NCI-H510A treated with DMSO at 0.1 percent for 48 hours (cell line): ENCODE results near the gene PGAM2.

Experiments
- DNase-seq: peaks from one replicate; lab custom pipeline; 2025; lab: John Stamatoyannopoulos, UW

Gene PGAM2

DNA sequence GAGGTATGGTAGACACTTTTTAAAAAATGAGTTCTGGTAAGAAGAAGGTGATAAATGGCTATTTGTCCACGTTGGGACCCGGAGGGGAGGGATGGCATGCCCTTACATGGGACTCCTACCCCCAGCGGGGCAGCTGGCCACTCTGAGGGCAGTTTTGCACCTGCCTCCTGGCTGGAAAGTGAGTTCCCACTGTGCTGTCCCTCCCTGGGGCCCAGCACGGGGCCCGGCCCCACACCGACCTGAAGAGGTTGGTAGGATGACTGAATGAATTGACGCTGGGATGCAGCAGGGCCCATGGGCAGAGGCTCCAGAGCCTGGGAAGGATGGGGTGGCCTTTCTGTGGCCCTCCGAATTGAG, 38.2 kb upstream of the PGAM2 start:
- no peak for DNase-seq

DNA sequence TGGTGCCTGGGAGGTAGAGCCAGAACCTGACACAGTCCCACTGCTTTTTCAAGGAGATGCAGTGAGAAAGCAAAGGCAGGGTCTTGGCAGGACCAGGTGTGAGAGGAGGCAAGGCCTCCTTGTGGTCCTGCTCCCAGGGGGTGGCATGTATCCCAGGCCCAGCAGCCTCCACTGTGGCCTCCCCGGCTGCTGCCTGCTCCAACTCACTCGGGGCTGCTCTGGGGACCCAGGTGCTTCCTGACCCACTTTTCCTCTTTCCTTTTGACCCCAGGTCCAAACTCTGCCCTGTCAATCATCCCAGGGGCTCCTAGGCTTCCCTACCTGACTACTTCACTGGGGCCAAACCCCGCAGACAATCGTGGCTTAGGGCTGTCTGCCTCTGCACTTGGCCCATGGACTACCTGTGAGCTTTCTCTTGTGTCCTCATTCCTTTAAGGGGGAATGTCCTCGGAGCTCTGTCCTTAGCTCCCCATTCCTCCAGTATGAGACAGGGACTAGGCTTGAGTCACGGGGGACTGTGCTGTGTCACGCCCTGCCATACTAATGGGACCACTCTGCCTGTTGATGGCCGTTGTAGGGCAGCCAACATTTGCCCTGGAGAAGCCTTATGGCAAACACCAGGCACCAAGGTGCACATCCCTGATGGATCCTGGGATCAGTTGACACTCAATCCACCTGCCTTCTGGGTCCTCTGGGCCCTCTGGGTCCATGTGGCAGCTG, 37.6 kb upstream of the PGAM2 start:
- no peak for DNase-seq

DNA sequence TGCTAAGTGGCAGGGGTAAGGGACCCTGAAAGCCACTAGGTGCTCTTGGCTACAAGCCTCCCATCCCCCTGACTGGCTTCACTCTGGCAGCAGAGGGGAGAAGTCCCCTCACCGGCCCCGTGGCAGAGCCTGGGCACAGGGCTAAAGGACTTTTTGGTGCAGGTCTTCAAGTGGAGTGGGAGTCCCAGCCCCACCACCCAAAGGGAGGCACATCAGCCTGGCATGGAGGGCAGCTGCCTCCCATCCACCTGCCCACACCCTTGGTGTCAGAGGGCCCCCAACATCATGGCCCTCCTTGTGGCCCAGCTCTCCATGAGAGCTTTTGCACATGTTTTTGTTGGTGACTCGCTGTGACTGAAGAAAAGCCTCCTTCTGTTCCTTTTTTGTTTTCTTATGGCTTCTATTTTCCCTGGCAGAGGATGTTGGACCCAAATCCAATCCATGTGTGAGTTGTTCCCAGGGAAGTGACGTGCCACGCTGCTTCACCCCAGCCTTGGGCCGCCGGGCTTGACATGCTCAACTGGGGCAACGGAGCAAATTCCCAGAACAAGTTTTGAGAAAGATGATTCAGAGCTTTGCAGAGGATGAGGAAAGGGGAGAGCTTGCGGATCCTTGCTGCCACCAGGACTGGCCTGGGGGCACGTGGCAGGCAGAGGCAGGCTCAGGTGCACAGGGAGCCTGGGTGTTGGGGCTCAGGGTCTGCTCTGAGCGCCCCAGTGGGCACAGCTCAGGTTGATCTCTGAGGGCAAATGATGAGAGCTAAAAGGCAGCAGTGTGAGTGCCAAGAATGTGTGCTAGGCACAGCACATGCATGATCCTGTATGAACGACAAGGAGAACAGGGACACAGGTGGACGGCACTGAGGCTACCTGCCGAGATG, 36.8 kb upstream of the PGAM2 start:
- no peak for DNase-seq

DNA sequence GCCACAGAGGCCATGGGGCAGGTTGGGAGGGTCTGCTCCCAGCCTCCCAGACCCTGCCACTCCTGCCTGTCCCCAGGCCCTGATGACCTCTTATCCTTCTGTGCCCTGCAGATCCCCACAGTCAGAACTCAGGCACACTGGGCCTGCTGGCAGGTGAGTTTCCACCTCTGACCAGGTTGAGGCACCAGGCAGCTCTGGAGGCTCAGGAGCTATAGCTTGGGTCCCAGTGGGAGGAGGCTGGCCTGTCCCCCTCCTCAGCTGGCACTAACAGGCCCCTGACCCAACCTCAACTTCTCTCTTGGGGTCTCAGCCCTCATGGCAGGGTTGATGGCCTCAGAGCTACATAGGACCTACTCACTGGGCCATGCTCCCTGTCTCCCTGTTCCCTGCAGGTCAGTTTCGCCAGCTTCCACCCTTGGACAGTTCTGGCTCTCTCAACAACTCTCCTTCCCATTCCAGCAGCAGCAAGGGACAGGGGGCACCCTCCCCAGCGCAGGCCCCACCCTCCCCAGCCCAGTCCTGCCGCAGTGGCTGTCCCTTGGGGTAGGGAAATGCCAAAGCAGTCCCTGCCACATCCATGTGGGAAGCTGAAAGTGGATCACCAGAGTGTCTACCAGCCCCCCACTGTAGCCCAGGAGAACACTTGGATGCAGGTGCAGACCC, 36.1 kb upstream of the PGAM2 start:
- DNase-seq: no peak

DNA sequence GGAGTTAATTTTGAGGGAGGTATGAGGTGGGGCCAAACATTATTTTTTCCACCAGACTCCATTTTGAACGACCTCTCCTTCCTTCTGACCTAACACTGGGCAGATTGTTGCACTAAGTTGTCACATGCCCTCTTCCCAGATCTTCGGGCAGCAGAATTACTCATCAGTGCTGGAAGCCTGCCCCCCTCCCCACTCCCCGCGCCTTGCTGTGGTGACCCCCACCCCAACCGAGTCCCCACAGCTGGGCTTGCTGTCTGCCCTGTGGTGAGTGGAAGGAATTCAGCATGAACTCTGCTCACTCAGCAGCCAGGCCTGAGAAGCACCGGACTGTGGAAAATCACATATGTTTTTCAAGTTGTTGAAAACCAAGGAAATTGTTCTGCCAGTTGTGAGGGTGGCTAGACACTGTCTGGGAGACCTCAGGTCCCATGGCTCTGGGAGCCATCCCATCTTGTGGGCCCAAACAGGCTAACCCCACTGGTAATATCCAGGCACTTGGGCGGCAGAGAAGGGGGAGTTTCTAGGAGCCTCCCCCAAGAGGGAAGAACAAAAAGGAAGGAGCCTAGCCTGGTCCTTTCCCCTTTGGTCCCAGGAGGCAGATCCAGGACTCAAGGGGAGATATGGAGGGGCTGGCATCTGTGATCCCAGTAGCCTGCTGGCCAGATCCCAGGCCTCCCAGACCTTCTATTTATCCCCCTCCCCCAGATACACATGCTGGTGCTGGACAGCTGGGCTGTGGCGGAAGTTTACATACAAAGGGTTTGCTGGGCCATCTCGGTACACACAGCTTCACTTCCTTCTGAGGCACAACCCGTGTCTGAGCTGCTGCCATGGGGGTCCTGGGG, 35.3 kb upstream of the PGAM2 start:
- no peak for DNase-seq

DNA sequence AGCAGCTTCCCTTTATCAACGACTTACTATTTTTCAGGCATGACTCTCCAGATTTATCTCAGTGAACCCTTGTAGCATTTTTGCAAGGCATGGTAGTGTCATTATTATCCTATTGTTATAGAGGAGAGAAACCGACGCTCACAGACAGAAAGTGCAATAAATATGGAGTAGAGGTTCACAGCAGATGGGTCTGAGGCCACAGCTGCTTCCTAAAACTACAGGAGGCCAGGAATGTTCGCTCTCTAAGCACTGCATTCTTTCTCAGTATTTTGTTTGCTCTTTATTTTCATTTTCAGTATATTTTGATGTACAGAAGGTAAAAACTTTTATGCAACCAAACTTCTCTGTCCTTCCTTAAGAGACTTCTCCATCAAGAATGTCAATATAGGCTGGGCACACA, 34.3 kb upstream of the PGAM2 start:
- DNase-seq: no peak

DNA sequence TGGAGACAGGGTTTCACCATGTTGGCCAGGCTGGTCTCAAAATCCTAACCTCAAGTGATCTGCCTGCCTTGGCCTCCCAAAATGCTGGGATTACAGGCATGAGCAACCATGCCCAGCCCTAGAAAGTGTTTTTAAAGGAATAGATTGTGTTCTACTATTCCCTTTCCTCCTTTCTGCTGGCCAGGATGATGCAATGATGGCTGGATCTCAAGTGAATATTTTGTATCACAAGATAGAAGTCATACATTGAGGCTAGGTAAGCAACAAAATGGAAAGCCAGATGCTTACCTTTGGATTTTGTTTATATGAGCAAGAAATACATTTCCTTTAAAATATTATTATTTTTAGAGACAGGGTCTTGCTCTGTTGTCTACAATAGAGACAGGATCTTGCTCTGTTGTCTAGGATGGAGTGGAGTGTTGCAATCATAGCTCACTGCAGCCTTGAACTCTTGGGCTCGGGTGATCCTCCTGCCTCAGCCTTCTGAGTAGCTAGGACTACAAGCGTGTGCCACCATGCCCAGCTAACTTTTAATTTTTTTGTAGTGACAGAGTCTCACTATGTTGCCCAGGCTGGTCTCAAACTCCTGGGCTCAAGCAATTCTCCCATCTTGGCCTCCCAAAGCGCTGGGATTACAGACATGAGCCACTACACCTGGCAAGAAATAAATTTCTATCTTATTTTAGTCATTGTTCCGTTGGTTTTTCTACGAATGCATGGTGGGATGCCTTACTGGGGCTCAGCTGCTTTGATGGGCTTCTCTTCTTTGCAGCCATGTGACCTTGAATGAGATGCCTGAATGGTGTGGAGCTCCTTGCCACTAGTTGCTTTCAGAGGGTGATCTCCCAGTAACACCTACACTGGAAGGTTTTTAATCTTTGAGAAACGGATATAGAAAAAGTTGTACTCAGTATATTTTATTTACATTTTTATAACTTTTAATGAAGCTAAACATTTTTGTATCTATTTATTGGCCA, 33.0 kb upstream of the PGAM2 start:
- no peak for DNase-seq

DNA sequence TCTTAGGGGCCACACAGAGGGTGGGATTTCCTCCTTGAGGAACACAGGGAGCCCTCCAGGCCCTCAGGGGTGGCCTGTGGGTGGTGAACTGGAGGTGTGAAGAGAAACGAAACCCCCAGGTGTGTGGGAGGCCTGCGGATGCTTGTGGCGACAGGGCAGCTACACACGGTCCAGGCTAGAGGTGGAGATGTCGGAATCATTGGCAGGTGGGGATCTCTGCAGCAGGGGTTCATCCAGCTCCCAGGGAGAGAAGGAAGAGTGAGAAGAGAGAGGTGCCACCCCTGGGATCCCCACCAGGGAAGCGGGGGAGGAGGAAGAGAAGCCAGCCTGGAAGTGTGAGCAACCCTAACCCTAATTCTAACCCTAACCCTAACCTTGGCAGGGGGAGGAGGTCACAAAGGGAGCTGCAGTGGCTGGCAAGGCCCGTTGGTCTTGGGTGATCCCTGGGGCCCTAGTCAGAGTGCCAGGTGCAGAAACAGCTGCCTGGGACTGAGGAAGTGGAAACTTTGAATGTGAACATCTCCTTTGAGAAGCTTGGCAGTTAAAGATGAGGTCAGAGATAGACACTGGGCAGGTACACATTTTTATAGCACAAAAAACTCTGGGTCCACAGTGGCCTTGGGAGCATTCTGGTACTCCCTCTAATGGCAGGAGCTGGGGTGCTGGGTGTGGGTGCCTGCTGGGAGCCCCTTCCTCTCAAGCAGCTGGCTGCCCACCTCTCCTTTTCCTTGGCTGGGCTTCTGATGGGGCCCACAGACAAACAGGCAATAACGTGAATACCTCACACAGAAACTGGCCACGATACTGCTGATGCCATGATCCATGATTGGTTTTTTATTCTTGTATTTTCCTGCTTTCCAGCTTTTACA, 31.9 kb upstream of the PGAM2 start:
- no peak for DNase-seq

DNA sequence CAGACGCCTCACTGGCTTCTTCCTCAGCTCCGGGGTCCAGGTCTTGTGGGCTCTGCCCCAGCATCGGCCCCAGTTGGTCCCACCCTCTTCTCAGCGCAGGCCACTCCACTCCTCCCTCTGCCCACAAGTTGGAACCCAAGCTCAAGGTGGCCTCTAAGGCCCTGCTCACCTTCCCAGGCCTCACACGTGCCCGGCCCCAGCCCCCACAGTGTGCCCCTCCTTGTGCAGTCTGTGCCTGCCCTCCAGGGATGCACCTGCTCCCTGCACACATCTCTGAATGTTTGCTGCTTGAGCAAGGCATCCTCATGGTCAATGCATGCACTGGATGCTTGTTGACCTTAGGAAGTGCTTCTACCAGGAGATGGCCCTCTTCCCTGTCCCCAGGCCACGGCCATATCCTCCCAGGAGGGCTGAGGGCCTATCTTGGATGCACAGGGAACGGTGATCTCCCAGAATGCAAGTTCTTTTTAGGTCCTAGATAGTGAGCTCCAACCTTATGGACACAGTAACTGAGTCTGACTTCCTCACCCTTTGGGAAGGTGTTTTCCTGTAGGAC, 31.0 kb upstream of the PGAM2 start:
- DNase-seq: no peak

DNA sequence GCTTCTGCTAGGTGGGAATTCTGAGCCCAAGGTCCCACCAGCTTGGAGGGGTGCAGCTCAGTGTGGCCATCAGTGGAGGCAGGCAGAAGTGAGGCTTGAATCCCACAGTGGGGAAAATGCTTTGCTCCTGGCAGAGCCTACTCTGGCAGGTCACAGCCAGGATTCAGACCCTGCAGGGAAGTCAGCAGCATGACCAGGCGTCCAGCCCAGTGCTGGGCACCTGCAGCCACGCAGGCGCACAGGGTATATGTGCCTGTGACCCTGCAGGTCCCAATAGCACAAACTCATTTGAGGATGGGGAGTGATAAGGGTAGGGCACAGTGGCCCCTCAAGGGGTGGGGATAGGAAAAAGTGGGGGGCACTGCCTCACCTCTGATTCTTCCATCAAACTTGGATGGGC, 30.4 kb upstream of the PGAM2 start:
- DNase-seq: no peak

DNA sequence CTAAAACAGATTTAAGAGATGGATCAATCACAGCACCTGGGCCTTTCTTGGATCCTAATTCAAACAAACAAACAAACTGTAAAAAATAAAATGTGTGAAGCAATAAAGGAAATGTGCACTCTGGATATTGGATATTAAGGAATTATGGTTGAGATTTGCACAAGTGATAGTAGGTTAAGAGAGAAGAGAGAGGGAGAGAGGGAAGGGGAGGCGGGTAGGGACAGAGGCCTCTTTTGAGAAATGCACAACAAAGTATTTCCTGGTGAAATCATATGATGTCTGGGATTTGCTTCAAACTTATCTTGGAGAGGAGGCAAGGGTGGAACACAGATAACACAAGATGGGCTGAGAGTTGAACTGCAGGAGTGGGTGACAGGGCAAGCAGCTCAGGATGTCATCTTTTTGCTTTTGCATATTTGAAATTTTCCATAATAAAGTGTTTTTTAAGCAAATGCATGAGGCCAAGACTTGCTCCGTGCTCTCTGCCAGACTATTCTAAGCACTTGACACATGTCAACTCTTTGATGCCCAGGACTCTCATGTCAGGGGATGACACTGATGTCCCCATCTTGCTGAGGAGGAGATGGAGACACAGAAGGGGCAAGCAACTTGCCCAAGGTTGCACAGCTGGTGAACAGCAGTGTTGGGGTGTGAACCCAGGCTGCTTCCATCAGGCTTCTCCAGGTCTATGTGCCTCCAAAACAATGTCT, 29.7 kb upstream of the PGAM2 start:
- no peak for DNase-seq

DNA sequence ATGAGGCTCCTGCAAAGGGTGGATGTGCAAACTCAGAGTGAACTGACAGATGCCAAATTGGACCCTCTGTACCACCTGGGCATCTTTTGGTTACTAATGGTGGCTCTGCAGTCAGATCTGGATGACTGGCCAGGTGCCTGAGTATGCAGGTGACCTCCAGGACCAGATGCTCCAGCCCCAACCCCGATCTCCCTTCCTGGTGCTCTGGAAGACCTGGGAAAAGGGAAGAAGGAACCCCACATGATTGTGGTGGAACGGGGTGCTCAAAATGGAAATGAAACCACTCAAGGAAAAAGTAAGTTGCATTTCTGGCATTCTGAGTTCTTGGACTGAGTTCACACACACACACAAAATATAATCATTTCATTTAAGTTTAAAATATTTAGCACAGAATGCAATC, 29.0 kb upstream of the PGAM2 start:
- DNase-seq: no peak

DNA sequence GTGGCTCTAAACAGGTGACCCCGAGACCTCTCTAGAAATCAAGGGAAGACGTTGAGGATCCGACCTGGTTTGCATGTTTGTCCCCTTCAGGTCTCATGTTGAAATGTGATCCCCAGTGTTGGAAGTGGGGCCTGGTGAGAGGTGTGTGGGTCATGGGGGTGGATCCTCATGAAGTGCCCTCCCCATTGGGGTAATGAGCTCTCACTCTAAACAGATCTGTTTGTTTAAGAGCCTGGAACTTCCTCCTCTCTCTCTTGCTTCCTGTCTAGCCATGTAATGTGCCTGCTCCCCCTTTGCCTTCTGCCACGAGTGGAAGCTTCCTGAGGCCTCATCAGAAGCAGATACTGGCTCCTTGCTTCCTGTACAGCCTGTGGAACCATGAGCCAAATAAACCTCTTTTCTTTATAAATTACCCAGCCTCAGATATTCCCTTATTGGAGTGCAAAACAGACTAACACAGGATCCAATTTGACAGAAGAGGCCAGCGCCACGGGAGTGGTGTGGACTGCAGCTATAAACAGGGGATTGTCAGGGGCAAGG, 27.8 kb upstream of the PGAM2 start:
- DNase-seq: no peak

DNA sequence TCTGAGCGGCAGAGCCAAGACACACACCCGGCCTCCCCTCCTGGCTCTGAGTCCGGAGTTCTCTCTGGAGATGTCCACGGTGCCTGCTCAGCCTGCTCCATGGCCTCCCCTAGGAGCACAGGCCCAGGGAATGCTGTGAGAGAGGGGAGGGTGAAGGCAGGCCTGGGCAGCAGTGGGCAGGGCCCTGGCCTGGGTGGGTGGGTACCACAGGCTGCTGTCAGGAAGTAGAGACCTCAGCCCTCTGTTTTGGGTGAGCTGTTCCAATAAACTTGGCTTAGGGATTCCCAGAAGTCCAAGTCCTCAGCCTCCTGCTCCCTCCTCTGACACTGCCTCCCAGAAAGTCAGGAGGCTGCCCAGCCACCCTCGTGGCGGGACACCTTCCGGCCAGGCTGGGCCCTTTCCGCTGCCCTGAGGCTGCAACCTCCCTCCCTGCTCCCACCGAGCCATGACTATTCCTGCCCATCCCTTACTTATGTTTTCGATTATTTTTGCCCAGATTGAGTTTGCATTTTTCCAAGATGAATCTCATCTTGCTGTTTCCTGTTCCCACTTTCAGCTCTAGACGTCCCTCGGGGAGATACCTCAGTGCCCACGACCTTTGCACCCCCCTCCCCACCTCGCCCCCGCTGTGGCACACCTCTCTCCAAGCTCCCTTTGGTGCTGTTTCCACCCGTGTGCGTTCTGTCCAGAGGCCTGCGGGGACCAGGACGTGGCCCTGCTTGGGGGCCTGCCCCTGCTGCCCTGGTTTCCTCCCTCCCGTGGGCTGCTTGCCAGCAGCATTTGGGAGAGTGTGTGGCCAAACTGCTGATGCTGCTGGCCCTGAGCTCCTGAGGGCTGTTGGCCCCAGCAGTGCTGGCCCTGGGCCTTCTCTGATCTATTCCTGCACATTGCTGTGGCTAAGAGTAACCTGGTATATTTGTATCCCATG, 22.8 kb upstream of the PGAM2 start:
- DNase-seq: no peak

DNA sequence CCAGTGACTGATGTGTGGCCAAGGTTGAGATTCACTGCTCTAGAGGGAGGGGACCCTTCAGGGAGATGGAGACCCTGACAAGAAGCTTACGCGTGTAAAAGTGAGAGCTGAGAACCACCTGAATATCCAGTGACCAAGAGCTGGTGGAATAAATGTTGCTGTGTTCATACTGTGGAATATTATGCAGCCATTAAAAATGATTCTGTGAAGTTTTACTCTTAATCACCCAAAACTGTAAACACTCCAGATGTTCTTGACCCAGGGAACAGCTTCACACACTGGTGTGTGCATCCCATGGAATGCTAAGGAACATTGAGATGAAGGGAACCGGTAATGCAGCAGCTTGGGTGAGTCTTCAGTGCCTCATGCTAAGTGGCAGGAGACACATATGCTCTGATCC, 21.3 kb upstream of the PGAM2 start:
- no peak for DNase-seq

DNA sequence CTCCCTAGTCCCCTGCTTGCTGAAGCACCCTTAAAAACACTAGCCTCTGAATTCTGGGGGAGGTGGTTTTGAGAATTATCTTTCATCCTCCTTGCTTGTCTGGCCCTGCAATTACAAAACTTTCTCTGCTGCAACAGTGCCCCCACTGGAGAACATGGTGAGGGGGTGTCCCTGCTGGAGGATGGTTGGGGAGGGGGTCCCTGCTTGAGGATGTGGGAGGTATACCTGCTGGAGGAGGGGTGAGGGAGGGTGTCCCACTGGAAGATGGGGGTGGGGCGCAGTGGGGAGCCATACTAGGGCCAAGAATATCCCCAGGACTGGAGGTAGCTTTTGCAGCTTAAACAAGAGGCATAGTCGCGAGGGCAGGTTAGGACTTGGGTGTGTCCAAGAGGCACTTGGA, 20.2 kb upstream of the PGAM2 start:
- DNase-seq: no peak

DNA sequence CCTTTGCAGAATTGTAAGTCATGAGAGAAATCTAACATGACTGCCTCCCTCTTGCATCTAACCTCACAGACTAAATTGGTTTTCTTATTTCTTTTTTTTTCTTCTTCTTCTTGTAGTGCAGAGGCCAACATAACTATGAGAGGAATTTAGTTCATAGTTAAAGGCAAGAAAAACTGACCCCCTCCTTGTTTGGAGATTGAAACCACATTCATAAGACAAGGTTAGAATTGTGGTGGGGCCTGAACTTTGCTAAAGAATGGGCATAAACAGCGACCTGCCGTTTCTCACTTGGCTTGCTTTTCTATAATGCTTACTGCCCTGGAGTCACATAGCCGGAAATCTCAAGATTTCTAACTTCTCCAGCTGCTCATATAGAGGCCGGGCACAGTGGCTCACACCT, 19.3 kb upstream of the PGAM2 start:
- DNase-seq: no peak

DNA sequence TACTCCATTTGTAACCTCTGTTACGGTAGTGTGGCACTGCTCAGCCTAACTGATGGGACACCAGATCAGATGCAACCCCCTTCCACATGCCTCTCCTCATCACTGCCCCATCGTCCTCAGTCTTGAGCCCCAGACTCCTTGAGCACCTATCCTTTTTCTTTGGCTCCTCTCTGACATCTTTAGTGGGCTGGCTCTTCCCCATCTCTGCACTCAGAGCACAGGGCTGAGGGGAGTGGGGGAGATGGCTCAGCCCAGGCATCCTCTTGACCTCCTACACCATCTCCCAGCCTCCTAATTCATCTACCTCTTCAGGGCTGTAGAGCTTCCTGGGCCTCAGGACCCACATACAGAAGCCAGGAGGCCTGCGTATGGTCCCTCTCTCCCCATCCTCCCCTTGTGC, 18.4 kb upstream of the PGAM2 start:
- no peak for DNase-seq
